H9 (cell line): Measurements from ENCODE around the gene IL12RB2. TPM values are rescaled to one million over a fixed set of nuclear protein-coding genes. Genes with fewer than 3 reads are reported as not detected.

ENCODE experiments used
- DNase-seq: peaks from one replicate; pipeline ENCODE4 v3.0.0-alpha.2; 2017
- H2AFZ ChIP-seq: one replicate; pipeline ENCODE4 v1.6.1; 2013; ENCODE audit warnings: mild to moderate bottlenecking, low read length, control low read depth, moderate library complexity
- H2AK5ac ChIP-seq: 2 replicates; pipeline ENCODE4 v1.6.1; 2013; ENCODE audit warnings: low read length, control low read depth, mixed read lengths; ENCODE audit not compliant: insufficient read length
- H2BK120ac ChIP-seq: one replicate; pipeline ENCODE4 v1.6.1; 2013; ENCODE audit warnings: low read depth, mild to moderate bottlenecking, low read length, control low read depth, inconsistent platforms; ENCODE audit not compliant: poor library complexity, severe bottlenecking
- H2BK12ac ChIP-seq: 2 replicates; pipeline ENCODE4 v1.6.1; 2013; ENCODE audit warnings: low read length, control low read depth, mixed read lengths, low read depth; ENCODE audit not compliant: insufficient read length
- H2BK15ac ChIP-seq: 2 replicates; pipeline ENCODE4 v1.6.1; 2013; ENCODE audit warnings: low read depth, low read length, control low read depth
- H2BK20ac ChIP-seq: one replicate; pipeline ENCODE4 v1.6.1; 2013; ENCODE audit warnings: low read depth, mild to moderate bottlenecking, low read length, control low read depth, inconsistent platforms; ENCODE audit not compliant: poor library complexity, severe bottlenecking
- H2BK5ac ChIP-seq: 2 replicates; pipeline ENCODE4 v1.6.1; 2013; ENCODE audit warnings: low read length, control low read depth, mixed read lengths; ENCODE audit not compliant: insufficient read length
- H3K14ac ChIP-seq: 2 replicates; pipeline ENCODE4 v1.6.1; 2013; ENCODE audit warnings: low read length, control low read depth; ENCODE audit not compliant: insufficient read depth
- H3K18ac ChIP-seq: 2 replicates; pipeline ENCODE4 v1.6.1; 2013; ENCODE audit warnings: low read depth, mild to moderate bottlenecking, mixed read lengths, low read length, control low read depth; ENCODE audit not compliant: insufficient read length
- H3K23ac ChIP-seq: 2 replicates; pipeline ENCODE4 v1.6.1; 2013; ENCODE audit warnings: low read length, control low read depth, mixed read lengths, low read depth; ENCODE audit not compliant: insufficient read length
- H3K23me2 ChIP-seq: 2 replicates; pipeline ENCODE4 v1.6.1; 2013; ENCODE audit warnings: low read depth, mild to moderate bottlenecking, mixed read lengths, low read length, control low read depth; ENCODE audit not compliant: insufficient read length, poor library complexity, severe bottlenecking
- H3K27ac ChIP-seq: 2 replicates; pipeline ENCODE4 v1.5.1; 2013; ENCODE audit warnings: low read length, control low read depth, mixed read lengths, low read depth; ENCODE audit not compliant: insufficient read length
- H3K27me3 ChIP-seq: 2 replicates; pipeline ENCODE4 v1.6.1; 2013; ENCODE audit warnings: low read length, control low read depth, inconsistent platforms; ENCODE audit not compliant: insufficient read depth
- H3K4ac ChIP-seq: 2 replicates; pipeline ENCODE4 v1.6.1; 2013; ENCODE audit warnings: low read depth, mild to moderate bottlenecking, control low read depth, inconsistent platforms, low read length, moderate library complexity
- H3K4me1 ChIP-seq: 2 replicates; pipeline ENCODE4 v1.6.1; 2013; ENCODE audit warnings: low read length, control low read depth, inconsistent platforms; ENCODE audit not compliant: insufficient read depth
- H3K4me2 ChIP-seq: 2 replicates; pipeline ENCODE4 v1.6.1; 2013; ENCODE audit warnings: low read length, control low read depth, mixed read lengths; ENCODE audit not compliant: insufficient read length, insufficient read depth
- H3K56ac ChIP-seq: 2 replicates; pipeline ENCODE4 v1.6.1; 2013; ENCODE audit warnings: low read depth, mild to moderate bottlenecking, mixed read lengths, low read length, control low read depth; ENCODE audit not compliant: insufficient read length
- H3K79me1 ChIP-seq: 2 replicates; pipeline ENCODE4 v1.6.1; 2013; ENCODE audit warnings: low read depth, mild to moderate bottlenecking, moderate library complexity, low read length, control low read depth, inconsistent platforms; ENCODE audit not compliant: insufficient read depth, poor library complexity, severe bottlenecking
- H3K79me2 ChIP-seq: 2 replicates; pipeline ENCODE4 v1.6.1; 2013; ENCODE audit warnings: low read length, control low read depth, inconsistent platforms; ENCODE audit not compliant: insufficient read depth
- H3K9ac ChIP-seq: 2 replicates; pipeline ENCODE4 v1.6.1; 2013; ENCODE audit warnings: low read length, control low read depth, mixed read lengths; ENCODE audit not compliant: insufficient read length; ENCODE audit errors: extremely low read depth
- H3K9me3 ChIP-seq: one replicate; pipeline ENCODE4 v1.6.1; 2013; ENCODE audit warnings: low read depth, low read length, inconsistent platforms; ENCODE audit not compliant: control insufficient read depth
- H3T11ph ChIP-seq: one replicate; pipeline ENCODE4 v1.6.1; 2013; ENCODE audit warnings: mild to moderate bottlenecking, low read length, control low read depth, inconsistent platforms
- H4K20me1 ChIP-seq: one replicate; pipeline ENCODE4 v1.6.1; 2013; ENCODE audit not compliant: control insufficient read depth, insufficient read length, insufficient read depth
- H4K5ac ChIP-seq: 2 replicates; pipeline ENCODE4 v1.6.1; 2013; ENCODE audit warnings: low read depth, mild to moderate bottlenecking, mixed read lengths, low read length, control low read depth; ENCODE audit not compliant: insufficient read length
- H4K8ac ChIP-seq: replicated peaks from 2 replicates; pipeline ENCODE4 v1.6.1; 2013; ENCODE audit warnings: low read length, control low read depth, mixed read lengths, low read depth; ENCODE audit not compliant: insufficient read length
- H4K91ac ChIP-seq: 2 replicates; pipeline ENCODE4 v1.6.1; 2013; ENCODE audit warnings: low read depth, mild to moderate bottlenecking, moderate library complexity, mixed read lengths, low read length, control low read depth; ENCODE audit not compliant: insufficient read length
- H3K27ac Mint-ChIP-seq, 3 experiments: 2 replicates in 2 of 3; 3 replicates in 1 of 3; pipeline ENCODE4 v1.8.0; 2020 to 2021; ENCODE audit warnings: mixed read lengths in 3 of 3, mild to moderate bottlenecking in 1 of 3, moderate library complexity in 1 of 3
- H3K27me3 Mint-ChIP-seq: 2 replicates; pipeline ENCODE4 v1.8.0; 2021; ENCODE audit warnings: low read depth, mild to moderate bottlenecking, moderate library complexity, mixed read lengths
- H3K36me3 Mint-ChIP-seq, 3 experiments: 2 replicates in 2 of 3; 3 replicates in 1 of 3; pipeline ENCODE4 v1.8.0; 2020 to 2021; ENCODE audit warnings: low read depth in 3 of 3, mixed read lengths in 3 of 3; ENCODE audit not compliant: insufficient read depth in 1 of 3
- H3K4me1 Mint-ChIP-seq, 2 experiments: 2 replicates each; pipeline ENCODE4 v1.8.0; 2020; ENCODE audit warnings: mixed read lengths in 2 of 2
- H3K4me3 Mint-ChIP-seq, 2 experiments: 2 replicates in 1 of 2; 3 replicates in 1 of 2; pipeline ENCODE4 v1.8.0; 2020 to 2021; ENCODE audit warnings: mild to moderate bottlenecking in 2 of 2, mixed read lengths in 2 of 2, moderate library complexity in 1 of 2
- H3K9me3 Mint-ChIP-seq, 2 experiments: 2 replicates in 1 of 2; 3 replicates in 1 of 2; pipeline ENCODE4 v1.8.0; 2020; ENCODE audit warnings: mild to moderate bottlenecking in 2 of 2, mixed read lengths in 2 of 2, moderate library complexity in 1 of 2
- CTCF ChIP-seq: fragments of 200-600 bp; sonication (generic); conservative IDR thresholded peaks from 3 replicates; pipeline ENCODE4 v1.8.0; 2021; ENCODE audit warnings: antibody characterized with exemption, mild to moderate bottlenecking
- WGBS: extraction: QIAGEN DNeasy Blood & Tissue Kit; methylation state at CpG from one replicate; pipeline ENCODE4 v1.1.7; 2013; ENCODE audit warnings: missing lambda C conversion rate, low lambda C conversion rate, mixed read lengths; ENCODE audit not compliant: insufficient read length; ENCODE audit errors: extremely low coverage; 5-methylcytosine and 5-hydroxymethylcytosine counted together
- total RNA-seq: library from RNA; stranded (reverse); gene quantifications from 2 replicates; pipeline ENCODE4 v1.2.1, GENCODE V29; 2021

Gene IL12RB2
- total RNA-seq, 1 experiment from 2014 or later, result 0.77 TPM

GRCh38 chr1:67281244-67281643 is 26.4 kb upstream of the IL12RB2 start:
- peaks cover 0 to 6% of the 10 kb centered on the region in 2 experiments; a peak in 2 of 5 replicates for H3K9me3 Mint-ChIP-seq
- no peak overlapping the region for H2AFZ ChIP-seq
- no peak overlapping the region for H3K27ac ChIP-seq
- H4K91ac ChIP-seq, result no peak overlapping the region
- H3K4ac ChIP-seq, result no peak overlapping the region
- no peaks in the 10 kb centered on the region for H3K79me2 ChIP-seq
- H3K4me1 ChIP-seq, result no peaks in the 10 kb centered on the region
- no peak overlapping the region for H4K8ac ChIP-seq
- no peak overlapping the region for H3K18ac ChIP-seq
- no peak for TF ChIP-seq CTCF
- no peak overlapping the region for H3K4me3 Mint-ChIP-seq
- no peaks in the 10 kb centered on the region for H3K79me1 ChIP-seq
- no peak overlapping the region for H2BK20ac ChIP-seq
- no peaks in the 10 kb centered on the region for H3K36me3 Mint-ChIP-seq
- H3K9ac ChIP-seq, result no peak overlapping the region
- no peaks in the 10 kb centered on the region for H3K27me3 ChIP-seq
- no peak overlapping the region for H3K23ac ChIP-seq
- H3K9me3 ChIP-seq, result no peaks in the 10 kb centered on the region
- peaks cover 5% of the 10 kb centered on the region for H3K27me3 Mint-ChIP-seq
- WGBS, result no CpG with 5 or more reads among the region's 3 CpGs
- no peak overlapping the region for H2AK5ac ChIP-seq
- no peak overlapping the region for H3K14ac ChIP-seq
- no peaks in the 10 kb centered on the region for H3K4me1 Mint-ChIP-seq
- H4K20me1 ChIP-seq, result no peaks in the 10 kb centered on the region
- no peak overlapping the region for H3T11ph ChIP-seq
- no peak overlapping the region for H2BK5ac ChIP-seq
- no peak overlapping the region for H3K56ac ChIP-seq
- H3K27ac Mint-ChIP-seq, result no peak overlapping the region
- no peak overlapping the region for H4K5ac ChIP-seq
- no peak overlapping the region for H2BK12ac ChIP-seq
- H2BK120ac ChIP-seq, result no peak overlapping the region
- no peak for DNase-seq
- no peak overlapping the region for H2BK15ac ChIP-seq
- H3K4me2 ChIP-seq, result no peak overlapping the region
- H3K23me2 ChIP-seq, result no peaks in the 10 kb centered on the region
